HG03521 (cell line): ENCODE data around the gene CCDC191.
A peak's percentile ranks its signal among the peaks of the same experiment; 100 is the strongest.

Source experiments
- ATAC-seq: cut with Tn5 transposase; IDR thresholded peaks from one replicate; pipeline ENCODE4 v1.9.1; 2021; ENCODE audit warnings: mild to moderate bottlenecking, moderate library complexity; ENCODE audit not compliant: unreplicated experiment

The CCDC191 gene

GRCh38 chr3:113966172-113966571, 90.2 kb downstream of the CCDC191 start:
- ATAC-seq = no peak

GRCh38 chr3:113963879-113964278, 92.4 kb downstream of the CCDC191 start:
- no peak for ATAC-seq

GRCh38 chr3:113954091-113954685, 102.1 kb downstream of the CCDC191 start:
- ATAC-seq = no peak

GRCh38 chr3:113953677-113954076, 102.6 kb downstream of the CCDC191 start:
- no peak for ATAC-seq

GRCh38 chr3:113952921-113953320, 103.4 kb downstream of the CCDC191 start:
- ATAC-seq = no peak

- peak; percentile 44 for ATAC-seq
These were observed 108.1 kb downstream of the CCDC191 start for GRCh38 chr3:113948015-113948917.

- peak; percentile 72 for ATAC-seq
These were observed 108.8 kb downstream of the CCDC191 start, which contains the start of gene ZDHHC23 for GRCh38 chr3:113947372-113948014. TSS of gene ZDHHC23 (plus strand) at chr3:113948013. CDS start at chr3:113948803, 790 bp downstream.

GRCh38 chr3:113946831-113947230, 109.5 kb downstream of the CCDC191 start:
- ATAC-seq = no peak

- no peak for ATAC-seq
These were observed 128.8 kb downstream of the CCDC191 start for GRCh38 chr3:113927556-113927955.

GRCh38 chr3:113914646-113915045, 141.7 kb downstream of the CCDC191 start:
- ATAC-seq = no peak
